Muscle of back (tissue), 11 donors: ENCODE measurements around the gene CD82. TPM values are rescaled to one million over a fixed set of nuclear protein-coding genes. Genes with fewer than 3 reads are reported as not detected.
"Not testable (repeated sequence)": the region's sequence is repeated elsewhere in the genome, so short reads cannot be mapped to it uniquely, and the experiment has no call there.

Source experiments
- DNase-seq, 3 donors: peaks; one replicate each; pipeline versions ENCODE4 v3.0.0 to v3.0.0-alpha.2; 2013
- polyA plus RNA-seq, 10 donors: library from polyadenylated mRNA; unstranded; fragments of 120-200 nt; gene quantifications; one replicate each; pipeline ENCODE4 v1.2.1, GENCODE V29; 2013; ENCODE audit not compliant: insufficient read length in 10 of 10

CD82 gene
- polyA plus RNA-seq, 10 donors = 51.4 to 86.8 (median 59.4) TPM

DNA sequence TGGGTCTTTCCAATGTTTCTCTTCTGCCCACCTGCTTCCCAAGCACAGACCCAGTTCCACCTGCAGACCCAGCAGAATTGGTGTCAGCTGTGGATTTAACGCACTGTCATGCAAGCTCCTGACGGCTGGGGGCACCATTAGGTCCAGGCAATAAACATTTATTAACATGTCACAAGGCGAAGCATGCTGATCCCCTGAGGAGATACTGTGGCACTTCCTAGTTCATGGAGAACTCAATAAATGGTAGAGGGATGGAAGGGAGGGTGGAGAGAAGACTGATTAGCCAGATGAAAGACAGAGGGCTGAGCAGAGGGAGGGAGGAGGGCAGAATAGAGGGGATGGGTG, 93.0 kb downstream of the CD82 start:
- DNase-seq = no peak

- peak; percentile 28 to 32 (median 31) for DNase-seq
These were observed 94.2 kb downstream of the CD82 start for GRCh38 chr11:44659641-44660040.

DNA sequence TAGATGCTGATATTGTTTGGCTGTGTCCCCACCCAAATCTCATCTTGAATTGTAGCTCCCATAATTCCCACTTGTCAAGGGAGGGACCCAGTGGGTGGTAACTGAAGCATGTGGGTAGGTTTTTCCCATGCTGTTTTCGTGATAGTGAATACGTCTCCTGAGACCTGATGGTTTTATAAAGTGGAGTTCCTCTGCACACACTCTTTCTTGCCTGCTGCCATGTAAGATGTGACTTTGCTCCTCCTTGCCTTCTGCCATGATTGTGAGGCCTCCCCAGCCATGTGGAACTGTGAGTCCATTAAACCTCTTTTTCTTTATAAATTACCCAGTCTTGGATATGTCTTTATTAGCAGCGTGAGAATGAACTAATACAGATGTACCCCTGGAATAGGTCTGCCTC, 95.1 kb downstream of the CD82 start:
- not testable (repeated sequence) for DNase-seq

GRCh38 chr11:44661311-44661717, 95.9 kb downstream of the CD82 start:
- DNase-seq = peak in 1 of 3 donors; percentile 37

Other genes with a start within 250 kb of the CD82 start
- 10 to 100 TPM; 33.7 to 58.7 (median 46.0) TPM for gene TSPAN18, start 161.3 kb downstream of the CD82 start, polyA plus RNA-seq